ENCODE results near the gene PGBD5. TPM values are rescaled to one million over a fixed set of nuclear protein-coding genes. Genes with fewer than 3 reads are reported as not detected.

Gene PGBD5
- total and polyA plus RNA-seq, 8 donors, result 2.8 to 17.2 (median 10.4) TPM

DNA sequence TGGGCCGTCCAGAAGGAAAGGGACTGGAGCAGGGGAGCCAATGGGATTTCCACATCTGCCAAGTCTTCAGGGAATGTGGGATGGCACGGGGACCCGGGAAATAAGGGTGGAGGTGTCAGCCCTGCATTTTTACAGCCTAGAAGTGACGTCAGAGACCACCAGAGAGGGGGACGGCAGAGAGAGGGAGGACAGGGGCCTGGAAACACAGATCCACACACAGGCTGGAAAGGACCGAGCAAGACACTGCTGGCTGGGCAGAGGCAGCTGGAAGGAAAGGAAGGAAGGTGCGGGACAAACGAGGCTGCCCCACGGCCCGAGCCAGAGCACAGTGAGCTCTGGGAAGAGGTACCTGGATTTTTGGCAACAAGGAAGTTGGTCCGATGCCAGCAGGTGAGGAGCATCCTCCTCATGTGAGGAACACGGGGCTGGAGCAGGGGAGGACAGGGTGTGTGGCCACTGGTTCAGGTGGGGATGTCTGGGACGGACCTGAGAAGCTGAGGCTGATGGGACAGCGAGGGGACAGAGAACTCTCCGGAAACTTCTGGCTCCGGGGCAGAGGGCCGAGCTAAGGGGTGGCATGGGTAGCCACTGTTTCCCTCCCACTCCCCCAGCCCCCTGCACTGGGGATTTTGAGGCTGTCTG lies 138.3 kb downstream of the PGBD5 start:
- Histone ChIP-seq H3K27ac (no peak overlapping the region), H3K4me3 (no peak overlapping the region), H3K9me3 (no peaks in the 10 kb centered on the region), H3K27me3 (no peaks in the 10 kb centered on the region), H3K36me3 (no peaks in the 10 kb centered on the region), H3K4me1 (no peaks in the 10 kb centered on the region)
- TF ChIP-seq, protein P1, sequence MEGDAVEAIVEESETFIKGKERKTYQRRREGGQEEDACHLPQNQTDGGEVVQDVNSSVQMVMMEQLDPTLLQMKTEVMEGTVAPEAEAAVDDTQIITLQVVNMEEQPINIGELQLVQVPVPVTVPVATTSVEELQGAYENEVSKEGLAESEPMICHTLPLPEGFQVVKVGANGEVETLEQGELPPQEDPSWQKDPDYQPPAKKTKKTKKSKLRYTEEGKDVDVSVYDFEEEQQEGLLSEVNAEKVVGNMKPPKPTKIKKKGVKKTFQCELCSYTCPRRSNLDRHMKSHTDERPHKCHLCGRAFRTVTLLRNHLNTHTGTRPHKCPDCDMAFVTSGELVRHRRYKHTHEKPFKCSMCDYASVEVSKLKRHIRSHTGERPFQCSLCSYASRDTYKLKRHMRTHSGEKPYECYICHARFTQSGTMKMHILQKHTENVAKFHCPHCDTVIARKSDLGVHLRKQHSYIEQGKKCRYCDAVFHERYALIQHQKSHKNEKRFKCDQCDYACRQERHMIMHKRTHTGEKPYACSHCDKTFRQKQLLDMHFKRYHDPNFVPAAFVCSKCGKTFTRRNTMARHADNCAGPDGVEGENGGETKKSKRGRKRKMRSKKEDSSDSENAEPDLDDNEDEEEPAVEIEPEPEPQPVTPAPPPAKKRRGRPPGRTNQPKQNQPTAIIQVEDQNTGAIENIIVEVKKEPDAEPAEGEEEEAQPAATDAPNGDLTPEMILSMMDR (IDR thresholded peaks at IDR 0.05), result no peak
- peak in 2 of 6 donors; percentile 56 to 63 for DNase-seq
- FAIRE-seq, result no peak
- 53 to 56% methylated on average over 15 to 17 of the region's 17 CpGs for WGBS, 2 donors
- peak in 1 of 4 donors; percentile 11 for ATAC-seq
- intact Hi-C loops (cut with DNase I), result no loop called here

DNA sequence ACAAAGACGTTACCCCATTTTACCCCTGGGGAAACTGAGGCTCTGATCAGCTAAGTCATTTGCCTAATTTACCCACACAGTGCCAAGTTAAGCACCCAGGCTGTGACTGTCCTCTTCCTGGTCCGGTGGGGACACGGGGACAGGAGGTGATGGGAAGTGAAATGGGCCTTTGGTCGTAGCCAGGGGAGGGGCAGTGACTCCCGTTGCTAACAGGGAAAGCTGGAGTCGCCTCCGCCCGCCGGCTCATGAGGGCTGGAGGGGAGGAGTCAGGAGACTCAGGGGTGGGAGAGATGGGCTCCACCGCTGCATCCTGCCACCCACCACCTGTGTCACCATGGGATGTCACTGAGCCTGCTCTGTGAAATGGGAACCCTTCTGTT lies 139.3 kb downstream of the PGBD5 start:
- intact Hi-C loops (cut with DNase I), result no loop called here
- peak in 1 of 6 donors; percentile 50 for DNase-seq
- ATAC-seq, result peak in 1 of 4 donors; percentile 4
- H3K4me1 ChIP-seq, result peaks cover 5 to 8% (median 5%) of the 10 kb centered on the region in 3 donors
- no peak overlapping the region for H3K4me3 ChIP-seq
- FAIRE-seq, result no peak
- no peaks in the 10 kb centered on the region for H3K9me3 ChIP-seq
- H3K27ac ChIP-seq, result no peak overlapping the region
- H3K36me3 ChIP-seq, result no peaks in the 10 kb centered on the region
- no peaks in the 10 kb centered on the region for H3K27me3 ChIP-seq
- TF ChIP-seq, protein P1 (IDR thresholded peaks at IDR 0.05), result no peak
- WGBS, 2 donors, result 76 to 80% methylated on average over 10 of the region's 10 CpGs

DNA sequence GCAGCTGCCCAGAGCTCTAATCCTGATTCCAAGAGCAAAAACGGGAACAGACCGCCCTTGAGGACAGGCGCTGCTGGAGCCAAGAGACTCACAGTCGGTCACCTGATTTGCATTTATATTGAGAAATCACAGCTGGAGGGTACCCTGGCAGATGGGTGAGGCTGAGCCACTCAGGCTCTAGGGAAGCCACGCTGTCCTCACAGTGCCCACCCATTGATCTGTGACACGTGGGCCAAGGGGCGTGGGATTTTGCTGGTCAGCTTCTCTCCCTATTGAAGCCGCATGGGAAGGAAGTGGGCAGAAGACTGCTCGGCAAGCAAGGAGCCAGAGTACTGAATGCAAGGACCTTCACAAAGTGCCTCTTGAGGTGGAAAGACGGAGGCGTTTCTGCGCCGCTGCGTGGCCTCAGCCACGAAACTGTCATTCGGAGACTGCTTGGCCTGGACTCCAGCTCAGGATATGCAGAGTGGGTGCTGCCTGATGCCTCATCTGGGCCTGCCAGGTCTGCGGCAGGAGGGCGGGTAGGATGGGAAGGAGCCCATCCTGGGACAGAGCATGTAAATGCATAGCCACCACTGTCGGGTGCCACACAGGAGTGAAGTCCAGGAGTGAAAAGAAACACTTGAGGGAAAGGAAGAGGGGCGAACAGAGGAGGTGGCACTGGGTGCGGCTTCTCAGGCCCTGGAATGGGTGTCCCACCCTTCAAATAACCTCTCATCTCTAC lies 139.8 kb downstream of the PGBD5 start:
- Histone ChIP-seq H3K4me3 (no peak overlapping the region), H3K27me3 (no peaks in the 10 kb centered on the region), H3K36me3 (no peaks in the 10 kb centered on the region), H3K27ac (no peak overlapping the region), H3K4me1 (peaks cover 5 to 14% (median 7%) of the 10 kb centered on the region in 3 donors), H3K9me3 (no peaks in the 10 kb centered on the region)
- no peak for FAIRE-seq
- TF ChIP-seq, protein P1 (IDR thresholded peaks at IDR 0.05), result no peak
- WGBS, 2 donors, result 80 to 83% methylated on average over 21 of the region's 21 CpGs
- no peak for ATAC-seq
- peak in 1 of 6 donors; percentile 41 for DNase-seq
- intact Hi-C loops (cut with DNase I), result no loop called here

DNA sequence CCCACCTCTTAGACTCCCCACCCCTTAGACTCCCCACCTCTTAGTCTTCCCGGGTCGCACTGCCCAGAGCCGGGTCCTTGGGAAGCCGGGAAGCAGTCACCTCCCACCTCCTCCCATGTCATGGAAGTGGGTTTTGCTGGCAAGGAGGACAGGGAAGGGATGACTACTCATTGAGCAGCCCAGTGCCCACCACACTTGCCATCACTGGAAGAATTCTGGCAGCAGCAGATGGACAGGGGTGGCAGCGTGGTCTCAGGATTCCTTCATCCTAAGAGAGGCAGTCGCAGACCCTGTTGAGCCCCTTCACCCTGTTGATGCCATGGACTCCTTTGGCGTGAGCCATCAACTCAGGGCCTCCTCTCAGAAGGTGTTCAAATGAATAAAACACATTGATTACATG lies 140.8 kb downstream of the PGBD5 start:
- Histone ChIP-seq H3K27me3 (no peaks in the 10 kb centered on the region), H3K4me1 (peaks cover 8 to 21% (median 10%) of the 10 kb centered on the region in 3 donors), H3K9me3 (no peaks in the 10 kb centered on the region), H3K4me3 (no peak overlapping the region), H3K36me3 (peaks cover 0 to under 1% (median 0%) of the 10 kb centered on the region in 3 donors), H3K27ac (no peak overlapping the region)
- no peak for ATAC-seq
- TF ChIP-seq, protein P1 (IDR thresholded peaks at IDR 0.05), result no peak
- intact Hi-C loops (cut with DNase I), result no loop called here
- DNase-seq, result peak in 1 of 6 donors; percentile 48
- WGBS, 2 donors, result 83% methylated on average over 7 of the region's 7 CpGs
- no peak for FAIRE-seq

DNA sequence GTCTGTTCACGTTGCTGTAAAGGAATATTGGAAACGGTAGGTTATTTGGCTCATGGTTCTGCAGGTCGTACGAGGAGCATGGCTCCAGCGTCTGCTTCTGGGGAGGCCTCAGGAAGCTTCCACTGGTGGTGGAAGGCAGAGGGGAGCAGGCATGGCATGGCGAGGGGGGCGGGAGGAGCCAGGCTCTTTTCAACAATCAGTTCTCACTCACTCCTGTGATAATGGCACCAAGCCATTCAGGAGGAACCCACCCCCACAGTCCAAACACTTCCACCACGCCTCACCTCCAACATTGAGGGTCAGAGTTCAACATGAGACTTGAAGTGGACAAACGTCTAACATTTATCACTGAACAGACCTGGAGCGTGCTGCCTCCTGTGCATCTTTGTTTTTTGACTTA lies 141.2 kb downstream of the PGBD5 start:
- FAIRE-seq (no peak), ATAC-seq (no peak)
- intact Hi-C loops (cut with DNase I), result no loop called here

More for the DNA sequence above, 141.2 kb downstream of the PGBD5 start:
- H3K36me3 ChIP-seq, result peaks cover 0 to 5% (median 0%) of the 10 kb centered on the region in 3 donors
- peak in 1 of 6 donors; percentile 35 for DNase-seq
- H3K27me3 ChIP-seq, result no peaks in the 10 kb centered on the region
- no peak overlapping the region for H3K27ac ChIP-seq
- no peak overlapping the region for H3K4me3 ChIP-seq
- TF ChIP-seq, protein P1 (IDR thresholded peaks at IDR 0.05), result no peak
- H3K4me1 ChIP-seq, result peaks cover 12 to 25% (median 14%) of the 10 kb centered on the region in 3 donors
- H3K9me3 ChIP-seq, result no peaks in the 10 kb centered on the region
- 68 to 74% methylated on average over 10 of the region's 10 CpGs for WGBS, 2 donors

Measured in pancreas (tissue), 10 donors.